GM23338 (cell line): ENCODE measurements around the gene NTNG2. TPM values are rescaled to one million over a fixed set of nuclear protein-coding genes. Genes with fewer than 3 reads are reported as not detected.

ENCODE experiments used
- ATAC-seq: fragments of 200-7000 bp; cut with Tn5 transposase; 3 replicates; pipeline ENCODE4 v1.9.1; 2020
- DNase-seq: peaks from one replicate; pipeline ENCODE4 v3.0.0-alpha.2; 2015; ENCODE audit warnings: low spot score
- H2AFZ ChIP-seq: fragments of 200-600 bp; sonication (generic); 2 replicates; pipeline ENCODE4 v1.8.0; 2016; ENCODE audit warnings: antibody characterized with exemption, mild to moderate bottlenecking, moderate library complexity
- H3F3A ChIP-seq: fragments of 200-600 bp; sonication (generic); replicated peaks from 2 replicates; pipeline ENCODE4 v1.8.0; 2017; ENCODE audit warnings: antibody characterized with exemption, mixed run types, low read depth
- H3K27ac ChIP-seq: fragments of 200-600 bp; sonication (generic); 2 replicates; pipeline ENCODE4 v1.6.1; 2016; ENCODE audit warnings: low read depth
- H3K27me3 ChIP-seq: fragments of 200-600 bp; sonication (generic); 2 replicates; pipeline ENCODE4 v1.8.0; 2016; ENCODE audit warnings: mild to moderate bottlenecking, mixed run types, moderate library complexity; ENCODE audit not compliant: insufficient read depth
- H3K36me3 ChIP-seq: fragments of 200-600 bp; sonication (generic); 2 replicates; pipeline ENCODE4 v1.8.0; 2016; ENCODE audit warnings: mild to moderate bottlenecking; ENCODE audit not compliant: insufficient read depth
- H3K4me1 ChIP-seq: fragments of 200-600 bp; sonication (generic); 2 replicates; pipeline ENCODE4 v1.8.0; 2016; ENCODE audit warnings: mild to moderate bottlenecking, moderate library complexity; ENCODE audit not compliant: insufficient read depth
- H3K4me2 ChIP-seq: fragments of 200-600 bp; sonication (generic); 2 replicates; pipeline ENCODE4 v1.7.1; 2017; ENCODE audit warnings: mixed run types
- H3K4me3 ChIP-seq: fragments of 200-600 bp; sonication (generic); 2 replicates; pipeline ENCODE4 v1.6.1; 2016; ENCODE audit warnings: mixed run types
- H3K79me2 ChIP-seq: fragments of 200-600 bp; sonication (generic); replicated peaks from 2 replicates; pipeline ENCODE4 v1.8.0; 2017; ENCODE audit warnings: mild to moderate bottlenecking; ENCODE audit not compliant: insufficient read depth
- H3K9me2 ChIP-seq: fragments of 200-600 bp; sonication (generic); 2 replicates; pipeline ENCODE4 v1.8.0; 2017; ENCODE audit not compliant: insufficient read depth
- H4K20me1 ChIP-seq: fragments of 200-600 bp; sonication (generic); replicated peaks from 2 replicates; pipeline ENCODE4 v1.8.0; 2017; ENCODE audit warnings: mild to moderate bottlenecking; ENCODE audit not compliant: insufficient read depth
- H3K27ac Mint-ChIP-seq: 2 replicates; pipeline ENCODE4 v1.8.0; 2020; ENCODE audit warnings: inconsistent platforms, mild to moderate bottlenecking, moderate library complexity, mixed read lengths
- H3K27me3 Mint-ChIP-seq: 3 replicates; pipeline ENCODE4 v1.8.0; 2022; ENCODE audit warnings: low read depth, mild to moderate bottlenecking, moderate library complexity, mixed read lengths, inconsistent platforms; ENCODE audit not compliant: insufficient read depth, poor library complexity
- H3K36me3 Mint-ChIP-seq: 3 replicates; pipeline ENCODE4 v1.8.0; 2021; ENCODE audit warnings: low read depth, mild to moderate bottlenecking, inconsistent platforms, moderate library complexity, mixed read lengths
- H3K4me1 Mint-ChIP-seq: 3 replicates; pipeline ENCODE4 v1.8.0; 2020; ENCODE audit warnings: mild to moderate bottlenecking, inconsistent platforms, mixed read lengths
- H3K4me3 Mint-ChIP-seq: 3 replicates; pipeline ENCODE4 v1.8.0; 2021; ENCODE audit warnings: moderate library complexity, mild to moderate bottlenecking, inconsistent platforms, mixed read lengths
- H3K9me3 Mint-ChIP-seq: 3 replicates; pipeline ENCODE4 v1.8.0; 2020; ENCODE audit warnings: moderate library complexity, mild to moderate bottlenecking, inconsistent platforms, mixed read lengths
- EZH2 ChIP-seq: fragments of 200-600 bp; sonication (generic); IDR thresholded peaks from one replicate; pipeline ENCODE4 v1.8.0; 2017; ENCODE audit warnings: antibody characterized with exemption, mild to moderate bottlenecking, low read depth; ENCODE audit not compliant: unreplicated experiment
- POLR2AphosphoS5 ChIP-seq: IDR thresholded peaks from 2 replicates; pipeline ENCODE4 v1.6.1; 2016; ENCODE audit warnings: antibody characterized with exemption, low read depth
- STAT1 ChIP-seq: IDR thresholded peaks from one replicate; pipeline ENCODE4 v1.6.1; 2016; ENCODE audit warnings: antibody characterized with exemption; ENCODE audit not compliant: unreplicated experiment
- ZNF114 ChIP-seq: fragments of 250-450 bp; sonication (Bioruptor Pico); IDR thresholded peaks from 2 replicates; pipeline ENCODE4 v1.5.0; 2020; ENCODE audit warnings: mild to moderate bottlenecking, moderate library complexity
- ZNF331 ChIP-seq: fragments of 250-450 bp; sonication (Bioruptor Pico); IDR thresholded peaks from 2 replicates; pipeline ENCODE4 v1.5.0; 2020; ENCODE audit warnings: low read depth, mild to moderate bottlenecking, moderate library complexity
- ZNF462 ChIP-seq: fragments of 250-450 bp; sonication (Bioruptor Pico); IDR thresholded peaks from 2 replicates; pipeline ENCODE4 v1.5.0; 2020; ENCODE audit warnings: mild to moderate bottlenecking, moderate library complexity
- polyA plus RNA-seq: library from polyadenylated mRNA; unstranded; fragments of >200 nt; fragmentation: Nextera tagmentation; extraction: Ambion mirVana; gene quantifications from 2 replicates; pipeline ENCODE4 v1.2.1, GENCODE V29; 2016
- total RNA-seq: library from RNA; depleted of rRNA; stranded (reverse); fragments of >200 nt; shearing (Covaris generic); gene quantifications from 2 replicates; pipeline ENCODE4 v1.2.3, GENCODE V29; 2014

Gene NTNG2
- total and polyA plus RNA-seq, 2 experiments from 2014 or later, result 0.99 to 1.7 TPM

GRCh38 chr9:132184124-132184523 is 22.3 kb downstream of the NTNG2 start:
- H3K9me3 Mint-ChIP-seq, result no peaks in the 10 kb centered on the region
- H3K79me2 ChIP-seq, result no peaks in the 10 kb centered on the region
- H3K4me1 Mint-ChIP-seq, result peaks cover 53% of the 10 kb centered on the region
- no peak overlapping the region for H3K4me3 Mint-ChIP-seq
- DNase-seq (no peak), ATAC-seq (peak; percentile 4; the same call in 1 of the 3 replicates)
- H2AFZ ChIP-seq, result no peak overlapping the region
- no peak overlapping the region for H3K27ac Mint-ChIP-seq
- H3K4me1 ChIP-seq, result peaks cover 47% of the 10 kb centered on the region
- H3K9me2 ChIP-seq, result no peaks in the 10 kb centered on the region
- H3K27ac ChIP-seq, result 0 out of 2 replicates have a peak overlapping the region, but pooled peaks have one; percentile 39
- H3K4me2 ChIP-seq, result peak overlapping the region; percentile 77
- no peaks in the 10 kb centered on the region for H3K36me3 Mint-ChIP-seq
- no peak overlapping the region for H3K4me3 ChIP-seq
- no peaks in the 10 kb centered on the region for H3F3A ChIP-seq
- H3K27me3 Mint-ChIP-seq, result peaks cover 43% of the 10 kb centered on the region
- TF ChIP-seq ZNF462, result no peak
- TF ChIP-seq STAT1, result no peak
- TF ChIP-seq ZNF114 (CRISPR knock-in tag), result no peak
- no peak for TF ChIP-seq ZNF331 (CRISPR knock-in tag)
- TF ChIP-seq EZH2, result no peak
- no peak for TF ChIP-seq POLR2AphosphoS5
- no peaks in the 10 kb centered on the region for H4K20me1 ChIP-seq
- H3K27me3 ChIP-seq, result peaks cover 17% of the 10 kb centered on the region
- no peaks in the 10 kb centered on the region for H3K36me3 ChIP-seq
